IMR-90 (cell line): ENCODE data around the gene ELP2. TPM values are rescaled to one million over a fixed set of nuclear protein-coding genes. Genes with fewer than 3 reads are reported as not detected.

Experiments
- ATAC-seq: fragments of 200-7000 bp; cut with Tn5 transposase; 2 replicates; pipeline ENCODE4 v1.9.1; 2020; ENCODE audit warnings: low read depth, mild to moderate bottlenecking, moderate library complexity
- BruUV-seq: library from RNA; stranded (reverse); fragments of 400-500 nt; replicated peaks from 2 replicates; lab custom pipeline; 2021; lab: Mats Ljungman, UMichigan
- CTCF ChIA-PET: fragments of 300-600 bp; formaldehyde crosslinking; extraction: SDS; loops from one replicate; lab custom pipeline; 2021; ENCODE audit warnings: antibody characterized with exemption; lab: Yijun Ruan, JAX
- POLR2A ChIA-PET: fragments of 300-600 bp; sonication (Branson Sonifier 250); formaldehyde crosslinking; loops from one replicate; lab custom pipeline; 2022; ENCODE audit warnings: antibody characterized with exemption; ENCODE audit not compliant: unreplicated experiment; lab: Charles Lee
- DNase-seq: peaks from one replicate; pipeline ENCODE4 v3.0.0; 2013
- H2AFZ ChIP-seq: replicated peaks from 2 replicates; pipeline ENCODE3; 2013; ENCODE audit warnings: low read length, mild to moderate bottlenecking; ENCODE audit not compliant: poor library complexity
- H2AK5ac ChIP-seq: 2 replicates; pipeline ENCODE4 v1.6.1; 2013; ENCODE audit warnings: low read depth, low read length, inconsistent platforms
- H2AK9ac ChIP-seq: replicated peaks from 2 replicates; pipeline ENCODE3; 2013; ENCODE audit warnings: mild to moderate bottlenecking, low read depth, low read length, moderate library complexity; ENCODE audit not compliant: poor library complexity
- H2BK120ac ChIP-seq: 2 replicates; pipeline ENCODE4 v1.6.1; 2013; ENCODE audit warnings: low read depth, low read length, inconsistent platforms
- H2BK15ac ChIP-seq: 3 replicates; pipeline ENCODE4 v1.6.1; 2013; ENCODE audit warnings: low read depth, low read length, inconsistent platforms
- H2BK20ac ChIP-seq: 2 replicates; pipeline ENCODE4 v1.6.1; 2013; ENCODE audit warnings: low read depth, mild to moderate bottlenecking, inconsistent platforms, low read length, moderate library complexity
- H2BK5ac ChIP-seq: 2 replicates; pipeline ENCODE4 v1.6.1; 2013; ENCODE audit warnings: mild to moderate bottlenecking, low read depth, low read length, inconsistent platforms; ENCODE audit not compliant: poor library complexity, severe bottlenecking
- H3K14ac ChIP-seq: replicated peaks from 2 replicates; pipeline ENCODE4 v1.6.1; 2013; ENCODE audit warnings: low read depth, low read length, inconsistent platforms
- H3K18ac ChIP-seq: 2 replicates; pipeline ENCODE4 v1.6.1; 2013; ENCODE audit warnings: low read depth, low read length, control low read depth
- H3K23ac ChIP-seq: 2 replicates; pipeline ENCODE4 v1.6.1; 2013; ENCODE audit warnings: low read depth, low read length, inconsistent platforms
- H3K27ac ChIP-seq: 2 replicates; pipeline ENCODE4 v1.5.1; 2013; ENCODE audit warnings: mild to moderate bottlenecking, control low read depth, low read length; ENCODE audit not compliant: insufficient read depth
- H3K27me3 ChIP-seq: 2 replicates; pipeline ENCODE4 v1.6.1; 2013; ENCODE audit warnings: low read length; ENCODE audit not compliant: control insufficient read depth, insufficient read depth
- H3K36me3 ChIP-seq: 2 replicates; pipeline ENCODE4 v1.6.1; 2013; ENCODE audit warnings: low read length, mixed read lengths; ENCODE audit not compliant: control insufficient read depth, insufficient read depth
- H3K4ac ChIP-seq: 2 replicates; pipeline ENCODE4 v1.6.1; 2013; ENCODE audit warnings: low read depth, low read length, inconsistent platforms
- H3K4me1 ChIP-seq: 2 replicates; pipeline ENCODE4 v1.6.1; 2013; ENCODE audit warnings: low read length, mixed read lengths; ENCODE audit not compliant: control insufficient read depth, insufficient read depth
- H3K4me2 ChIP-seq: 2 replicates; pipeline ENCODE4 v1.6.1; 2013; ENCODE audit warnings: low read depth, mild to moderate bottlenecking, control low read depth, low read length, moderate library complexity
- H3K4me3 ChIP-seq: 2 replicates; pipeline ENCODE4 v1.5.1; 2013; ENCODE audit warnings: low read depth, mild to moderate bottlenecking, control low read depth, low read length, moderate library complexity; ENCODE audit not compliant: insufficient read depth
- H3K56ac ChIP-seq: 2 replicates; pipeline ENCODE4 v1.6.1; 2013; ENCODE audit warnings: low read length, inconsistent platforms; ENCODE audit not compliant: insufficient read depth; ENCODE audit errors: extremely low read depth
- H3K79me1 ChIP-seq, 2 experiments: 2 replicates each; pipeline ENCODE4 v1.6.1; 2013; ENCODE audit warnings: low read length in 2 of 2, inconsistent platforms in 1 of 2, low read depth in 1 of 2
- H3K9ac ChIP-seq: 2 replicates; pipeline ENCODE4 v1.6.1; 2013; ENCODE audit warnings: low read depth, low read length, control low read depth
- H3K9me1 ChIP-seq: 2 replicates; pipeline ENCODE4 v1.6.1; 2013; ENCODE audit warnings: low read length, inconsistent platforms; ENCODE audit not compliant: insufficient read depth
- H3K9me3 ChIP-seq: 2 replicates; pipeline ENCODE4 v1.6.1; 2013; ENCODE audit warnings: low read length; ENCODE audit not compliant: control insufficient read depth, insufficient read depth
- H4K20me1 ChIP-seq: 2 replicates; pipeline ENCODE4 v1.6.1; 2013; ENCODE audit warnings: low read length, inconsistent platforms; ENCODE audit not compliant: insufficient read depth
- H4K5ac ChIP-seq: 2 replicates; pipeline ENCODE4 v1.6.1; 2013; ENCODE audit warnings: mild to moderate bottlenecking, low read depth, low read length, control low read depth
- H4K8ac ChIP-seq, 2 experiments: 2 replicates each; pipeline ENCODE4 v1.6.1; 2013; ENCODE audit warnings: low read depth in 2 of 2, low read length in 2 of 2, control low read depth in 1 of 2, inconsistent platforms in 1 of 2
- H4K91ac ChIP-seq: 2 replicates; pipeline ENCODE4 v1.6.1; 2013; ENCODE audit warnings: low read depth, low read length, inconsistent platforms; ENCODE audit not compliant: insufficient read depth
- MXI1 ChIP-seq: IDR thresholded peaks from 2 replicates; pipeline ENCODE4 v1.6.1; 2012; ENCODE audit warnings: low read depth, mild to moderate bottlenecking, low read length, moderate library complexity, borderline replicate concordance
- RCOR1 ChIP-seq: IDR thresholded peaks from 2 replicates; pipeline ENCODE4 v1.6.1; 2012; ENCODE audit warnings: mild to moderate bottlenecking, low read length, improper control_type of control experiment; ENCODE audit not compliant: insufficient replicate concordance
- WGBS, 2 experiments: methylation state at CpG; one replicate each; pipeline versions ENCODE4 v1.1.5 to v1.1.7; 2013; ENCODE audit warnings: missing lambda C conversion rate in 2 of 2; ENCODE audit not compliant: insufficient read length in 1 of 2; ENCODE audit errors: extremely low coverage in 2 of 2; 5-methylcytosine and 5-hydroxymethylcytosine counted together
- dilution Hi-C: fragments of 300-500 bp; cut with HindIII; formaldehyde crosslinking; loops from one replicate; pipeline ENCODE4 v1.14.3; 2018; ENCODE audit warnings: low sequenced_read_pairs; ENCODE audit not compliant: unreplicated experiment
- in situ Hi-C: fragments of 300-500 bp; cut with MboI; formaldehyde crosslinking; loops from 3 replicates; pipeline ENCODE4 v1.14.3; 2019; ENCODE audit warnings: low sequenced_read_pairs, inconsistent platforms, mixed read lengths
- intact Hi-C: fragments of 100-400 bp; cut with micrococcal nuclease; formaldehyde crosslinking; loops from 2 replicates; pipeline ENCODE4 v1.10.0; 2022
- polyA plus RNA-seq, 3 experiments: library from polyadenylated mRNA; depleted of rRNA; stranded (reverse); fragments of >200 nt; gene quantifications; 2 replicates each; pipeline ENCODE4 v1.2.3, GENCODE V29; 2012; ENCODE audit warnings: low replicate concordance in 1 of 3
- total RNA-seq: library from RNA; depleted of rRNA; stranded (reverse); fragments of >200 nt; gene quantifications from 2 replicates; pipeline ENCODE4 v1.2.3, GENCODE V29; 2012

Gene ELP2
- total and polyA plus RNA-seq, 2 of the 4 experiments (the other 2 are of a cell fraction), result 48.1 to 161 TPM

DNA sequence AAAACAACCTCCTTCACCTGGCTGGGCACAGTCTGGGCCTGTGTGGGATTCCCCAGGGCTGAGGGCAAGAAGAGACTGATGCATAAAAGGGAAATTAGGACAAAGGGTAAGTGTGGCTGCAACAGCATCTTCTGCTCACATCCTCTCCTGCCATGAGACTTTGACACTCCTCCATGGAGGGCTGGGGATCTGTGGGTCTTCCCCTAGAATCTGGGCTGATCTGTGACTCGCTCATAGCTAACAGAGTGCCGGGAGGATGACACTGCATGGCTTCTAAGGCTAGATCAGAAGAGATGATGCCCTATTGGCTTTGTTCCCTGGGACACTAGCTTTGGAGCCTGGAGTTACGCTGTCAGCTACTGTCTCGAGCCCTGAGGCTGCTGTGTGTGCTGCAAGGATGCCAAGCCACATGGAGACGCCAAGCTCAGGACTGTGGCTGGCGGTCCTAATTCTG is 81.9 kb downstream of the ELP2 start:
- H3K4me2 ChIP-seq, result no peak overlapping the region
- DNase-seq, result peak; percentile 66
- no peak overlapping the region for H3K56ac ChIP-seq
- H2AK5ac ChIP-seq, result no peak overlapping the region
- ChIA-PET CTCF (no interaction called here), POLR2A (no interaction called here)
- no peak overlapping the region for H3K18ac ChIP-seq
- no peaks in the 10 kb centered on the region for H3K79me1 ChIP-seq
- peak; percentile 80 for ATAC-seq
- H2BK120ac ChIP-seq, result no peak overlapping the region
- TF ChIP-seq RCOR1 (no peak), MXI1 (0 out of 2 replicates have a peak, but pooled peaks have one; percentile 27)
- H2BK15ac ChIP-seq, result no peak overlapping the region
- dilution Hi-C loops (no loop called here), in situ Hi-C loops (no loop called here), intact Hi-C loops (no loop called here)
- H4K8ac ChIP-seq, result no peak overlapping the region
- no peaks in the 10 kb centered on the region for H3K9me3 ChIP-seq
- no peak overlapping the region for H3K9ac ChIP-seq
- no peak overlapping the region for H4K5ac ChIP-seq
- no peak overlapping the region for H3K23ac ChIP-seq
- no peak overlapping the region for H2BK20ac ChIP-seq
- 73% methylated on average over 3 of the region's 6 CpGs; no CpG with 5 or more reads in 1 of the 2 experiments for WGBS, 2 experiments
- H4K91ac ChIP-seq, result no peak overlapping the region
- peaks cover 7% of the 10 kb centered on the region; the same call in 1 of the 2 replicates for H3K9me1 ChIP-seq
- no peak overlapping the region for H3K14ac ChIP-seq
- peaks cover 7% of the 10 kb centered on the region for H3K4me1 ChIP-seq
- H3K4me3 ChIP-seq, result no peak overlapping the region
- peak overlapping the region; percentile 13 for H2AK9ac ChIP-seq
- no peaks in the 10 kb centered on the region for H3K27me3 ChIP-seq
- peaks cover 2% of the 10 kb centered on the region for H3K36me3 ChIP-seq
- BruUV-seq, result no TSS peak
- peak overlapping the region; percentile 16 for H2AFZ ChIP-seq
- H4K20me1 ChIP-seq, result no peaks in the 10 kb centered on the region
- no peak overlapping the region for H2BK5ac ChIP-seq
- no peak overlapping the region for H3K27ac ChIP-seq
- no peak overlapping the region for H3K4ac ChIP-seq
